Hepatocyte (in vitro differentiated cells): Measurements from ENCODE around the gene CGN. TPM values are rescaled to one million over a fixed set of nuclear protein-coding genes. Genes with fewer than 3 reads are reported as not detected.

ENCODE experiments used
- DNase-seq: peaks from one replicate; pipeline ENCODE4 v3.0.0-alpha.2; 2016; ENCODE audit warnings: low spot score
- H2AFZ ChIP-seq: fragments of 200-600 bp; sonication (generic); 2 replicates; pipeline ENCODE4 v1.6.0; 2016; ENCODE audit warnings: antibody characterized with exemption, mild to moderate bottlenecking
- H3K27ac ChIP-seq: fragments of 200-600 bp; sonication (generic); 2 replicates; pipeline ENCODE4 v1.5.1; 2016; ENCODE audit warnings: mild to moderate bottlenecking
- H3K27me3 ChIP-seq: fragments of 200-600 bp; sonication (generic); 2 replicates; pipeline ENCODE4 v1.6.1; 2016
- H3K36me3 ChIP-seq: fragments of 200-600 bp; sonication (generic); replicated peaks from 2 replicates; pipeline ENCODE4 v1.5.1; 2016; ENCODE audit warnings: low read depth; ENCODE audit not compliant: insufficient read depth
- H3K4me1 ChIP-seq: fragments of 200-600 bp; sonication (generic); 2 replicates; pipeline ENCODE4 v1.5.1; 2016; ENCODE audit warnings: mild to moderate bottlenecking, moderate library complexity; ENCODE audit not compliant: insufficient read depth
- H3K4me2 ChIP-seq: fragments of 200-600 bp; sonication (generic); 2 replicates; pipeline ENCODE4 v1.6.0; 2016
- H3K4me3 ChIP-seq: fragments of 200-600 bp; sonication (generic); 2 replicates; pipeline ENCODE4 v1.5.1; 2016; ENCODE audit warnings: mild to moderate bottlenecking
- H3K79me2 ChIP-seq: fragments of 200-600 bp; sonication (generic); 2 replicates; pipeline ENCODE4 v1.6.0; 2017; ENCODE audit warnings: mild to moderate bottlenecking
- H3K9me2 ChIP-seq: fragments of 200-600 bp; sonication (generic); replicated peaks from 2 replicates; pipeline ENCODE4 v1.6.0; 2017; ENCODE audit warnings: mild to moderate bottlenecking; ENCODE audit not compliant: insufficient read depth
- H3K9me3 ChIP-seq: fragments of 200-600 bp; sonication (generic); 2 replicates; pipeline ENCODE4 v1.5.1; 2016; ENCODE audit warnings: low read depth, mild to moderate bottlenecking
- H4K20me1 ChIP-seq: fragments of 200-600 bp; sonication (generic); 2 replicates; pipeline ENCODE4 v1.6.0; 2016; ENCODE audit warnings: mild to moderate bottlenecking; ENCODE audit not compliant: insufficient read depth, poor library complexity, severe bottlenecking
- EZH2 ChIP-seq: fragments of 200-600 bp; sonication (generic); IDR thresholded peaks from 2 replicates; pipeline ENCODE4 v1.6.1; 2016; ENCODE audit warnings: antibody characterized with exemption, mild to moderate bottlenecking, borderline replicate concordance
- EZH2phosphoT487 ChIP-seq: fragments of 200-600 bp; sonication (generic); IDR thresholded peaks from one replicate; pipeline ENCODE4 v1.6.1; 2018; ENCODE audit warnings: antibody characterized with exemption, mild to moderate bottlenecking, low read depth, moderate library complexity; ENCODE audit not compliant: unreplicated experiment, severe bottlenecking
- WGBS: methylation state at CpG from one replicate; pipeline ENCODE4 v1.1.6; 2016; ENCODE audit warnings: low lambda C conversion rate; ENCODE audit errors: missing lambda C conversion rate; 5-methylcytosine and 5-hydroxymethylcytosine counted together
- polyA plus RNA-seq: library from polyadenylated mRNA; unstranded; fragments of >200 nt; fragmentation: Nextera tagmentation; extraction: Ambion mirVana; gene quantifications from 2 replicates; pipeline ENCODE4 v1.2.1, GENCODE V29; 2016
- total RNA-seq: library from RNA; depleted of rRNA; stranded (reverse); fragments of >200 nt; gene quantifications from 2 replicates; pipeline ENCODE4 v1.2.3, GENCODE V29; 2014
- TF ChIP-seq, protein P1 (sequence below): fragments of 200-600 bp; sonication (generic); IDR thresholded peaks from 2 replicates; pipeline ENCODE4 v1.5.1; 2016; ENCODE audit warnings: antibody characterized with exemption, mild to moderate bottlenecking; ENCODE audit not compliant: poor library complexity

The CGN gene
- total and polyA plus RNA-seq, 2 experiments from 2014 or later: 46.3 to 58.2 TPM

DNA sequence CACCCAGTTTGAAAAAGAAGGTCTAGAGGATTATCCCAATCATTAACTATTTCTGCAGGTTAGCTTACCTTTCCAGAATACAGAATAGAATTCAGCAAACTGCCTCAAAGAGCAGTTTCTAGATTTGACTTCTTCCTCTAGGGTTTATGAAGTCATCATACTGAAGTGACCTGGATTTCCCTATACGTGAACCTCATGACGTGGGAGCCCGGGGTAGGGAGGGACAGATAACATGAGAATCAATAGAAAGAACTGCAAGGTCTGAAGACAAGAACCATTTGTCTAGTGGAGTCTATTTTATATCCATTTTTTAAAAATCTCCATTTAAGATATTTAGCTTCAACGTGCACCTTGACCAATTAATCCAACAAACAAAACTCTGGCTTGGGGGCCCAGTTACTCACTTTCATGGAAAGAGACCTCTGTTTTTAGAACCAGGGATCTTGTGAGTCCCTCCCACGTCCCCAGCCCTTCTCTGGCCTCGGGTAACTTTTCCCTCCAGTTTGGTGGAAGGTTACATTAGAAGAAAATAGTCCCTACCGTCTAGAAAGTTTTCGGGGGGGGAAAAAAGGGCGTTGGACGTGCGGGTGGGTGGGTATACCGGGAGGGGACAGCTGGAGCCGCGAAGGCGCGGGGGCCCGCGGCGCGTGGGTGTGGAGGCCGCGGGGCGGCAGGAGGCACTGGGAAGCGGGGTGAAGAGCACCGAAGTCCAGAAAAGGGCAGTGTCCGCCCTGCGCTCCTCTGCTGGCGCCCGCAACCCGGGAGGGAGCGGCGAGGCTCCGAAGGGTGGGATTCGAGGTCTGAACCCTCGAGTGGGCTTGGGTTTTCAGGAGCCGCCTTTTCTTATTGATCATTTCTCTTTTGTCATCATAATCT lies 38.1 kb upstream of the CGN start:
- H4K20me1 ChIP-seq: no peaks in the 10 kb centered on the region
- no peaks in the 10 kb centered on the region for H3K36me3 ChIP-seq
- H2AFZ ChIP-seq: peak overlapping the region; percentile 70
- TF ChIP-seq, protein P1, sequence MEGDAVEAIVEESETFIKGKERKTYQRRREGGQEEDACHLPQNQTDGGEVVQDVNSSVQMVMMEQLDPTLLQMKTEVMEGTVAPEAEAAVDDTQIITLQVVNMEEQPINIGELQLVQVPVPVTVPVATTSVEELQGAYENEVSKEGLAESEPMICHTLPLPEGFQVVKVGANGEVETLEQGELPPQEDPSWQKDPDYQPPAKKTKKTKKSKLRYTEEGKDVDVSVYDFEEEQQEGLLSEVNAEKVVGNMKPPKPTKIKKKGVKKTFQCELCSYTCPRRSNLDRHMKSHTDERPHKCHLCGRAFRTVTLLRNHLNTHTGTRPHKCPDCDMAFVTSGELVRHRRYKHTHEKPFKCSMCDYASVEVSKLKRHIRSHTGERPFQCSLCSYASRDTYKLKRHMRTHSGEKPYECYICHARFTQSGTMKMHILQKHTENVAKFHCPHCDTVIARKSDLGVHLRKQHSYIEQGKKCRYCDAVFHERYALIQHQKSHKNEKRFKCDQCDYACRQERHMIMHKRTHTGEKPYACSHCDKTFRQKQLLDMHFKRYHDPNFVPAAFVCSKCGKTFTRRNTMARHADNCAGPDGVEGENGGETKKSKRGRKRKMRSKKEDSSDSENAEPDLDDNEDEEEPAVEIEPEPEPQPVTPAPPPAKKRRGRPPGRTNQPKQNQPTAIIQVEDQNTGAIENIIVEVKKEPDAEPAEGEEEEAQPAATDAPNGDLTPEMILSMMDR: no peak
- TF ChIP-seq EZH2: no peak
- H3K79me2 ChIP-seq: no peaks in the 10 kb centered on the region
- WGBS: 15% methylated on average over 20 of the region's 36 CpGs
- peak; percentile 67 for DNase-seq
- no peaks in the 10 kb centered on the region for H3K27me3 ChIP-seq
- H3K27ac ChIP-seq: peak overlapping the region; percentile 81
- peak overlapping the region; percentile 83 for H3K4me2 ChIP-seq
- H3K9me3 ChIP-seq: no peaks in the 10 kb centered on the region
- peak overlapping the region; percentile 18 for H3K4me3 ChIP-seq
- H3K9me2 ChIP-seq: no peaks in the 10 kb centered on the region
- peaks cover 6% of the 10 kb centered on the region for H3K4me1 ChIP-seq

DNA sequence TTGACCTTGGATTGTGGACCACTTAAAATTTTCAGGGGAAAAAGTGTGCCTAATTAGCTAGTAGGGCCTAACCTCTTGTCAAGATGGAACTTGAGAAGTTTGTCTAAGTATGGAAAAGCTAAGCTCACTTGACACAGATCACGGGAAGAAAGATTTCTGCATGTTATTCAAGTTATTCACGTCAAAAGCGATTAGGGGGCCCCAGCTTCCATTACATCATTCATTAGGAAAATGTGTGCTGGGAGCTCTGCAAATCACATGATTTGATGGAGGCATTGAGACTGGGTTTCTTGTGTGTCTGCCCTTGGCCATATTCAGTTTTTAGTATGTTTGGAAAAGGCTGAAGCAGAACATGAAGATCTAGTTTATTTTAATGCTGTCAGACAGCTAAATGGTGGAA lies 36.4 kb upstream of the CGN start:
- no peaks in the 10 kb centered on the region for H3K9me3 ChIP-seq
- no peaks in the 10 kb centered on the region for H3K27me3 ChIP-seq
- H3K4me3 ChIP-seq: no peak overlapping the region
- no peaks in the 10 kb centered on the region for H3K36me3 ChIP-seq
- 85% methylated on average over 3 of the region's 3 CpGs for WGBS
- no peak for DNase-seq
- peaks cover 12% of the 10 kb centered on the region for H3K4me1 ChIP-seq
- peak overlapping the region; percentile 39 for H2AFZ ChIP-seq
- TF ChIP-seq, protein P1: no peak
- no peak for TF ChIP-seq EZH2
- TF ChIP-seq EZH2phosphoT487: no peak
- H3K4me2 ChIP-seq: no peak overlapping the region
- H3K27ac ChIP-seq: no peak overlapping the region
- no peaks in the 10 kb centered on the region for H3K9me2 ChIP-seq
- H4K20me1 ChIP-seq: no peaks in the 10 kb centered on the region
- H3K79me2 ChIP-seq: no peaks in the 10 kb centered on the region

DNA sequence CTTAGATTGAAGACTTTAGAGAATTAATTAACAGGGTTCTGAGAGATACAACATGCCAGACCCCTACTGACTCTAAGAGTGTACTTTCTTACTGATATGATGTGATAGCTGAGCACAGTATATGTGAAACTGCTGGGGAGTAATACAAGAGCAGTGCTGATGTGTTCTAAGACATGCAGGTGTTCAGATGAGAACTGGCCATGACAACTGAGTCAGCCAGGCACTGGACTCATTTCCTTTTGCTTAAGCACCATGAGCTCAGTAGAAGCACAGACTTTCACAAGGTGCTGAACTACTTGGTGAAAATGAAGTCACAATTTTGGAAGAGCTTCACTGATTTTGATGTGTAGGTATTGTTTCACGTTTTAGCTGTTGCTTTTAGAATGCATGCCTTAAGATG lies 36.0 kb upstream of the CGN start:
- 92% methylated on average over 1 of the region's 1 CpG for WGBS
- peak overlapping the region; percentile 39 for H2AFZ ChIP-seq
- H3K27ac ChIP-seq: no peak overlapping the region
- no peak for DNase-seq
- no peaks in the 10 kb centered on the region for H3K27me3 ChIP-seq
- H3K9me2 ChIP-seq: no peaks in the 10 kb centered on the region
- no peaks in the 10 kb centered on the region for H3K36me3 ChIP-seq
- peaks cover 12% of the 10 kb centered on the region for H3K4me1 ChIP-seq
- TF ChIP-seq EZH2phosphoT487 (no peak), EZH2 (no peak)
- TF ChIP-seq, protein P1: no peak
- no peaks in the 10 kb centered on the region for H3K9me3 ChIP-seq
- H4K20me1 ChIP-seq: no peaks in the 10 kb centered on the region
- H3K79me2 ChIP-seq: no peaks in the 10 kb centered on the region
- H3K4me3 ChIP-seq: no peak overlapping the region
- no peak overlapping the region for H3K4me2 ChIP-seq
